Gastroesophageal sphincter (tissue), 4 donors: Measurements from ENCODE around the gene PDLIM4. TPM values are rescaled to one million over a fixed set of nuclear protein-coding genes. Genes with fewer than 3 reads are reported as not detected.

ENCODE experiments used
- ATAC-seq: fragments of 150-250 bp; one replicate; pipeline ENCODE4 v1.9.1; 2016; ENCODE audit warnings: mild to moderate bottlenecking, moderate library complexity
- H3K27ac ChIP-seq, 4 donors: fragments of 200-600 bp; sonication (generic) in 3 of 4; 1 replicate in 3 of 4; 2 replicates in 1 of 4; pipeline ENCODE4 v1.5.1; 2016 to 2019
- H3K27me3 ChIP-seq: fragments of 200-600 bp; sonication (generic); one replicate; pipeline ENCODE4 v1.5.1; 2019
- H3K36me3 ChIP-seq, 2 donors: fragments of 200-600 bp; sonication (generic); one replicate each; pipeline ENCODE4 v1.5.1; 2019; ENCODE audit warnings: control low read depth in 1 of 2
- H3K4me1 ChIP-seq, 3 donors: fragments of 200-600 bp; sonication (generic); 1 replicate in 2 of 3; 2 replicates in 1 of 3; pipeline ENCODE4 v1.5.1; 2016 to 2019; ENCODE audit warnings: control low read depth in 2 of 3
- H3K4me3 ChIP-seq, 2 donors: fragments of 200-600 bp; sonication (generic); one replicate each; pipeline ENCODE4 v1.5.1; 2019; ENCODE audit warnings: mild to moderate bottlenecking in 1 of 2, moderate library complexity in 1 of 2
- H3K9me3 ChIP-seq, 3 donors: fragments of 200-600 bp; sonication (generic); one replicate each; pipeline ENCODE4 v1.5.1; 2017 to 2019; ENCODE audit warnings: control low read depth in 2 of 3
- EP300 ChIP-seq: sonication (generic); formaldehyde crosslinking; IDR thresholded peaks from one replicate; pipeline ENCODE4 v1.6.1; 2017; ENCODE audit warnings: antibody characterized with exemption, mild to moderate bottlenecking
- POLR2A ChIP-seq, 2 donors: fragments of 450-650 bp; IDR thresholded peaks; one replicate each; pipeline ENCODE4 v1.6.1; 2017; ENCODE audit warnings: antibody characterized with exemption in 2 of 2, mild to moderate bottlenecking in 2 of 2, moderate library complexity in 1 of 2
- POLR2AphosphoS5 ChIP-seq: sonication (generic); formaldehyde crosslinking; IDR thresholded peaks from one replicate; pipeline ENCODE4 v1.6.1; 2017; ENCODE audit warnings: antibody characterized with exemption
- WGBS, 2 donors: methylation state at CpG; one replicate each; pipeline ENCODE4 v1.1.5; 2018; ENCODE audit warnings: low coverage in 1 of 2; 5-methylcytosine and 5-hydroxymethylcytosine counted together
- total RNA-seq, 4 donors: library from RNA; depleted of rRNA; stranded (reverse); fragments of >200 nt; gene quantifications; one replicate each; pipeline ENCODE4 v1.1.0, GENCODE V29; 2016
- TF ChIP-seq, protein P1 (sequence below), 4 experiments: fragments of 200-600 bp in 2 of 4; fragments of 450-650 bp in 2 of 4; sonication (generic) in 1 of 4; IDR thresholded peaks; one replicate each; pipeline ENCODE4 v1.5.1; 2017 to 2019; ENCODE audit warnings: antibody characterized with exemption in 4 of 4, mild to moderate bottlenecking in 2 of 4, moderate library complexity in 2 of 4

The PDLIM4 gene
- total RNA-seq, 4 donors from 2014 or later, result 75.0 to 200 (median 92.7) TPM

DNA sequence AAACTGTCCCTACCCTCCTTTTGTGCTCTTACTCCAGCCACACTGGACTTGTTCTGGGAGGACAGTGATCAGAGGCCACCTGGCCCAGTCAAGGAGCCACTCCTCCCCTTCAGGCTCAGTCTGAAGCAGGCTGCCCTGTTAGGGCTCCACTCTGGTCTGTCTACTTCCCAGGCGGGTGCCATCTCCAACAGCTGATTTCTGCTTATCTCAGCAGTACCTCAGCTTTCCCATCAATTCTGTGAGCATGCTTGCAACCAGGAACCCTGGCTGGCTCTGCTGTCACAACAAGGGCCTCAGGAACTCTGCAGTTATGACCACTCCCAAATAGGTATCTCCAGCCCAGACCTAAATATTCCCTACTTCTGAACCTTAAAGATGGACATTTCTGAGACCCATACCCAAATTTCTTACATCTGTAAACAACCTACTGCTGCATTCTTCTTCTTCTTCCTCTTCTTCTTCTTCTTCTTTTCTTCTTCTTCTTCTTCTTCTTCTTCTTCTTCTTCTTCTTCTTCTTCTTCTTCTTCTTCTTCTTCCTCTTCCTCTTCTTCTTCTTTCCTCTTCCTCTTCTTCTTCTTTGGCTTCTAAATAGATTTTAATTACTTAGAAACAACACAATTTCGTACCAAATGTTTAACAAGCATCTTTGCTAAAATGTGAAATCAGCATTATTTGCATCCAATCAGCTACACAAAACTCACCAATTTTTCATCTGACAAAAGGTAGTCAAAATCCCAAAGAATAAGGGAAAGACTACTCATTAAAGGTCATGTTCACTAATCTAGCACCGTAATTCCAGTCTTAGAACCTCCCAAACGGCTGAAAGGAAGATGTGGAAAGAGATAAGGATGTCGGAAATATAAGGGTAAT is 23.1 kb downstream of the PDLIM4 start:
- Histone ChIP-seq H3K27ac (no peak overlapping the region), H3K4me3 (no peak overlapping the region), H3K4me1 (no peaks in the 10 kb centered on the region), H3K36me3 (no peaks in the 10 kb centered on the region), H3K9me3 (no peaks in the 10 kb centered on the region), H3K27me3 (no peaks in the 10 kb centered on the region)
- no peak for ATAC-seq
- WGBS, 2 donors, result 80 to 82% methylated on average over 3 to 5 of the region's 5 CpGs
- TF ChIP-seq EP300, result no peak

DNA sequence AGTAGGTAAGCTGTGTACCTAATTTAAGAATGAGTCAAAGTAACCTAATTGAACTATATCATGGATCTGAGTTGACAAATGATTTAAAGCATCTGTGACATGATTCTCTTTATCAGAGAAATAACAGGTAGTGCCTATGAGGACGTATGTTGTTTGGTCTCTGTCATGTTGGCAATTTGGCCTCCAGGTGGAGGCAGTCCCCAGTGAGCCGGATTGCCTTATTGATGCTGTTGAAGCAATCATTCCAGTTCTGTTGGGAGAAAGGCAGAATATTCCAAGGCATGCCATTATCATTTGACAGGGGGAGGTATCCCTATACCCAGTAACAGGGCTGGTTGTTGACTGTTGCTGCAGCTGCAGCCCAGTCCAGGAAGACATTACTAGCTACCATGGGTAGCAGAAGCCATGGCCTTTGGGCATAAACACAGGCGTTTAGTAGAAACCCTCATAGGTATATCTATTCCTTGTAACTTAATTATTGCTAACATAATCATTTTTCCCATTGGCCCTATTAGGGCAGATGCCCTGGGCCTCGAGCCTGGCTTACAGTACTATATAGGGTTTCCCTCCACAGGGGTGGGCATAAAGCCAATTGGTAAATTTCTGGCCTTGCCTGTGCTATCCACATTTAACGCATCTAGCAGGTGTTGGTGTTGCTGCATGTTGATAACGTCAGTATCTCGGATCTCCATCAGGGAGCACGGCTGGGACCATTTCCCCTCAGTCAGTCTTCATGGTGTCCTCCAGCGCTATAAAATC is 24.5 kb downstream of the PDLIM4 start:
- 86 to 94% methylated on average over 6 to 7 of the region's 9 CpGs for WGBS, 2 donors
- Histone ChIP-seq H3K9me3 (no peaks in the 10 kb centered on the region), H3K36me3 (no peaks in the 10 kb centered on the region), H3K27me3 (no peaks in the 10 kb centered on the region), H3K4me3 (no peak overlapping the region), H3K27ac (no peak overlapping the region), H3K4me1 (no peaks in the 10 kb centered on the region)
- TF ChIP-seq POLR2AphosphoS5, result no peak
- TF ChIP-seq EP300, result no peak
- no peak for TF ChIP-seq POLR2A (IDR thresholded peaks at IDR 0.05)
- TF ChIP-seq, protein P1, sequence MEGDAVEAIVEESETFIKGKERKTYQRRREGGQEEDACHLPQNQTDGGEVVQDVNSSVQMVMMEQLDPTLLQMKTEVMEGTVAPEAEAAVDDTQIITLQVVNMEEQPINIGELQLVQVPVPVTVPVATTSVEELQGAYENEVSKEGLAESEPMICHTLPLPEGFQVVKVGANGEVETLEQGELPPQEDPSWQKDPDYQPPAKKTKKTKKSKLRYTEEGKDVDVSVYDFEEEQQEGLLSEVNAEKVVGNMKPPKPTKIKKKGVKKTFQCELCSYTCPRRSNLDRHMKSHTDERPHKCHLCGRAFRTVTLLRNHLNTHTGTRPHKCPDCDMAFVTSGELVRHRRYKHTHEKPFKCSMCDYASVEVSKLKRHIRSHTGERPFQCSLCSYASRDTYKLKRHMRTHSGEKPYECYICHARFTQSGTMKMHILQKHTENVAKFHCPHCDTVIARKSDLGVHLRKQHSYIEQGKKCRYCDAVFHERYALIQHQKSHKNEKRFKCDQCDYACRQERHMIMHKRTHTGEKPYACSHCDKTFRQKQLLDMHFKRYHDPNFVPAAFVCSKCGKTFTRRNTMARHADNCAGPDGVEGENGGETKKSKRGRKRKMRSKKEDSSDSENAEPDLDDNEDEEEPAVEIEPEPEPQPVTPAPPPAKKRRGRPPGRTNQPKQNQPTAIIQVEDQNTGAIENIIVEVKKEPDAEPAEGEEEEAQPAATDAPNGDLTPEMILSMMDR (IDR thresholded peaks at IDR 0.05), result no peak
- ATAC-seq, result no peak

DNA sequence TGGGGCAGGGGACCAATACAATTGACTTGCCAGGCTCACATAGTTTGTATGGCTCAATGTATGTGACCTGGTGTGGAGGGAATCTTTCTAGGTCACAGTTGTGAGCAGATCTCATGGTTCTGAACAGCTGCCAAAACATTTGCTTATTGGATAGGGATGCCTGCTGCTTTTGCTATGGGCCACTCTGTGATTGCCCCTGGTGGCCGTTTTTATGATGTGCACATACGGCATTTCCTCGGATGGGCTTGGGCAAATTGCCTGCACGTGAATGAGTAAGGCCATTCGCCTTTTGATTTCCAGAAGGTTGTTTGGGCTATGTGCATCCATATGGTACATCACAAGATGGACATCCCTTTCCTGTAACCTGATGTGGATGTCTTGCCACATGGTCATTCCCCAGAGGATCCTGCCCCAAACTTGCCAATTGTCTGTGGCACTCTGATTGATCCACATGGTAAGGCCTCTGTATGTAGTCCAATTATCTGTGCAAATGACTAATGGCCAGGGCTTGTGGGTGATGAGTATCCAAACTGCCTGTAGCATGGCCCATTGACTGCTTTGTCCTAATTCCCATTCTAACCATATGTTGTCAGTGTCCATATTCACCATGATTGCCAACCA is 26.0 kb downstream of the PDLIM4 start:
- WGBS, 2 donors, result 29 to 47% methylated on average over 3 to 5 of the region's 5 CpGs
- H3K27ac ChIP-seq, result no peak overlapping the region
- TF ChIP-seq POLR2AphosphoS5 (no peak), EP300 (no peak), POLR2A (IDR thresholded peaks at IDR 0.05) (no peak)
- TF ChIP-seq, protein P1 (IDR thresholded peaks at IDR 0.05), result peak; percentile 22 to 57 (median 36)
- no peaks in the 10 kb centered on the region for H3K4me1 ChIP-seq
- ATAC-seq, result peak; percentile 41
- H3K4me3 ChIP-seq, result no peak overlapping the region
- no peaks in the 10 kb centered on the region for H3K27me3 ChIP-seq
- H3K36me3 ChIP-seq, result no peaks in the 10 kb centered on the region
- H3K9me3 ChIP-seq, result no peaks in the 10 kb centered on the region

DNA sequence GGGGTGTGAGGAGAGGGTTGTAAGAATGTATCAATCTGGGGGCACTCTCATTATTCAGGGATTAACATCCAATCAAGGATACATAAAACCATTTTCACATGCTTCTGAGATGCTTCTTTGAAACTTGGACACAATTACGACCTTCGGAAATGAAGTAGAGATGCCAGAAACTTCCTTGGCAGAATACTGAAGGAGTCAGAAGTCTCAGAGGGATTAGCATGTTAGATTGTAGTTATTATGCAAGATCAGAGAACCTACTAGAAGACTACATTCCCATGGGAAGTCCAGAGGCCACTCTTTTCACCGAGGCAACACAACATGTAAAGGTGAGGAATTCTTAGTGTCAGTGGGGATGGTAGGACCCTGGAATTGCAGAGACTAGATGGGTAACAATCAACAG is 31.6 kb downstream of the PDLIM4 start:
- ATAC-seq, result no peak

DNA sequence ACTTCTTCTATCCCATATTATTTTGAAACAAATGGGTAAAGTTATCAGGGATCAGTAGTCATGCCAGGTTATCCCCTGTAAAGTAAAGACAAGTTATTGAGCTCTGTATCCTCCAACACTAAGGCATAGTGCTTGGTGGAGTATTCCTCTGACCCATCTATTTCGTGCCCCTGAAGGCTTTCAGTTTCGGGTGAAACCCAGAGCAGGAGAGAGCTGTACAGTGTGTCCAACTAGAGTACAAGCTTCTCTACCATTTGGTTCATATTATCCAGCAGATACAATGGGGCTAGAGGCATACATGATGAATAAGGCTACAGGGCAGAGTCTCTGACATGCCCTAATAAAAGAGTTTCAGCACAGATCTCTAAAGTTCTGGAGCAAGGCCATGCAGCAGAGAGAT is 33.5 kb downstream of the PDLIM4 start:
- 92% methylated on average over 2 of the region's 2 CpGs; no CpG with 5 or more reads in 1 of the 2 donors for WGBS, 2 donors
- no peaks in the 10 kb centered on the region for H3K27me3 ChIP-seq

More for the DNA sequence above, 31.6 kb downstream of the PDLIM4 start:
- H3K4me3 ChIP-seq, result no peak overlapping the region
- peaks cover 0 to 14% (median 0%) of the 10 kb centered on the region in 3 donors for H3K4me1 ChIP-seq
- TF ChIP-seq POLR2A (IDR thresholded peaks at IDR 0.05) (no peak), EP300 (no peak), POLR2AphosphoS5 (no peak)
- TF ChIP-seq, protein P1 (IDR thresholded peaks at IDR 0.05), result no peak
- no peaks in the 10 kb centered on the region for H3K9me3 ChIP-seq
- no peaks in the 10 kb centered on the region for H3K27me3 ChIP-seq
- WGBS, 2 donors, result 65 to 73% methylated on average over 3 of the region's 3 CpGs
- H3K36me3 ChIP-seq, result no peaks in the 10 kb centered on the region
- no peak overlapping the region for H3K27ac ChIP-seq

More for the DNA sequence above, 33.5 kb downstream of the PDLIM4 start:
- peaks cover 0 to 31% (median 4%) of the 10 kb centered on the region in 3 donors for H3K4me1 ChIP-seq
- no peak overlapping the region for H3K4me3 ChIP-seq
- H3K36me3 ChIP-seq, result no peaks in the 10 kb centered on the region
- no peak for ATAC-seq
- no peak overlapping the region for H3K27ac ChIP-seq
- H3K9me3 ChIP-seq, result no peaks in the 10 kb centered on the region
- TF ChIP-seq POLR2AphosphoS5, result no peak
